H1 (cell line): ENCODE measurements around the gene PCDH18.

Source experiments
- CTCF ChIP-seq, 3 experiments: IDR thresholded peaks; 1 replicate in 2 of 3; 2 replicates in 1 of 3; pipeline versions ENCODE4 v1.5.1 to v1.6.1; 2011; ENCODE audit warnings: low read length in 3 of 3, mild to moderate bottlenecking in 3 of 3, inconsistent platforms in 2 of 3, low read depth in 1 of 3, moderate library complexity in 1 of 3; ENCODE audit not compliant: insufficient read depth in 1 of 3; ENCODE audit errors: control extremely low read depth in 1 of 3
- EGR1 ChIP-seq: IDR thresholded peaks from 2 replicates; pipeline ENCODE4 v1.6.1; 2011; ENCODE audit warnings: low read depth, low read length, borderline replicate concordance
- GABPA ChIP-seq: IDR thresholded peaks from 2 replicates; pipeline ENCODE4 v1.6.1; 2011; ENCODE audit warnings: mild to moderate bottlenecking, low read length, moderate library complexity, borderline replicate concordance; ENCODE audit not compliant: insufficient read depth
- HDAC2 ChIP-seq, 2 experiments: fragments of 300-600 bp in 1 of 2; sonication (generic) in 1 of 2; IDR thresholded peaks; 2 replicates each; pipeline ENCODE4 v1.6.1; 2011 to 2012; ENCODE audit warnings: low read depth in 2 of 2, low read length in 2 of 2, mild to moderate bottlenecking in 2 of 2, moderate library complexity in 2 of 2, borderline replicate concordance in 1 of 2, inconsistent platforms in 1 of 2
- HDAC6 ChIP-seq: IDR thresholded peaks from one replicate; pipeline ENCODE4 v1.7.1; 2012; ENCODE audit warnings: low read depth, mild to moderate bottlenecking, inconsistent platforms, low read length, moderate library complexity
- KDM1A ChIP-seq: fragments of 200-600, 300-600 bp; sonication (generic); IDR thresholded peaks from 2 replicates; pipeline ENCODE4 v1.7.1; 2016; ENCODE audit warnings: mild to moderate bottlenecking, low read length, borderline replicate concordance
- MAX ChIP-seq: IDR thresholded peaks from 2 replicates; pipeline ENCODE4 v1.6.1; 2012; ENCODE audit warnings: inconsistent platforms
- POLR2A ChIP-seq, 2 experiments: IDR thresholded peaks; 1 replicate in 1 of 2; 2 replicates in 1 of 2; pipeline ENCODE4 v1.6.1; 2011; ENCODE audit warnings: low read depth in 2 of 2, low read length in 2 of 2, mild to moderate bottlenecking in 2 of 2; ENCODE audit errors: control extremely low read depth in 1 of 2
- TCF12 ChIP-seq: IDR thresholded peaks from 2 replicates; pipeline ENCODE4 v1.6.1; 2011; ENCODE audit warnings: low read depth, mild to moderate bottlenecking, low read length
- TEAD4 ChIP-seq: IDR thresholded peaks from 2 replicates; pipeline ENCODE4 v1.6.1; 2012; ENCODE audit warnings: low read depth, low read length, inconsistent platforms, mixed read lengths

DNA sequence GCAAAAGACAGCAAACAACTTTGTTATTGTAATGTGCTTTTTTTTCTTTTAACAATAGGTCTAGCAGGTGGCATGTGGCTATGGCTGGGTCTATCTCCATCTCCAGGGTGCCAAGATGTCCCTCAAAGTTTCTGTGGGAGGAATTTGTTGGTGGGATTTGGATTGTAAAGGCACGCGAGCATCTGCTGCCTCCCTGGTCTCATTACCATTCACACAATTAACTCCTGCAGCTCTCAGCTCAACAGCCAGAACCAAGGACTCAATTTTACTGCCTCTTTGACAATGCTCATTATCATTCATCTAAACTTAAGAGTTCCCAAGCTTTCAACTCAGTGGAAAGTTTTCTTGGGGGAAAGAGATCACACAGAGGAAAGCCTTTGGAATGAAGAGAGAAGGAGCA, 10.9 kb upstream of the PCDH18 start:
- TF ChIP-seq MAX = peak; percentile 56; the same call in 1 of the 2 replicates
- TF ChIP-seq EGR1 = no peak
- TF ChIP-seq CTCF (IDR thresholded peaks at IDR 0.05; ENCODE audit: control extremely low read depth in 1 of 3, insufficient read depth in 1 of 3, low read depth in 1 of 3, low read length in 3 of 3) = no peak
- no peak for TF ChIP-seq POLR2A (IDR thresholded peaks at IDR 0.05; ENCODE audit: control extremely low read depth in 1 of 2, low read depth in 2 of 2, low read length in 2 of 2)
- TF ChIP-seq TCF12 = peak; percentile 95
- TF ChIP-seq TEAD4 = peak; percentile 82; the same call in 1 of the 2 replicates
- TF ChIP-seq HDAC6 = no peak
- TF ChIP-seq HDAC2 (IDR thresholded peaks at IDR 0.05; ENCODE audit: borderline replicate concordance in 1 of 2, low read depth in 2 of 2, low read length in 2 of 2) = peak; percentile 91 to 94; a peak in 2 of 4 replicates
- peak; percentile 58; the same call in 1 of the 2 replicates for TF ChIP-seq KDM1A
- no peak for TF ChIP-seq GABPA
